ENCODE results near the gene SUCLG1. TPM values are rescaled to one million over a fixed set of nuclear protein-coding genes. Genes with fewer than 3 reads are reported as not detected.

Gene SUCLG1
- total and polyA plus RNA-seq, 3 donors from 2014 or later: 48.0 to 80.4 (median 50.6) TPM

DNA sequence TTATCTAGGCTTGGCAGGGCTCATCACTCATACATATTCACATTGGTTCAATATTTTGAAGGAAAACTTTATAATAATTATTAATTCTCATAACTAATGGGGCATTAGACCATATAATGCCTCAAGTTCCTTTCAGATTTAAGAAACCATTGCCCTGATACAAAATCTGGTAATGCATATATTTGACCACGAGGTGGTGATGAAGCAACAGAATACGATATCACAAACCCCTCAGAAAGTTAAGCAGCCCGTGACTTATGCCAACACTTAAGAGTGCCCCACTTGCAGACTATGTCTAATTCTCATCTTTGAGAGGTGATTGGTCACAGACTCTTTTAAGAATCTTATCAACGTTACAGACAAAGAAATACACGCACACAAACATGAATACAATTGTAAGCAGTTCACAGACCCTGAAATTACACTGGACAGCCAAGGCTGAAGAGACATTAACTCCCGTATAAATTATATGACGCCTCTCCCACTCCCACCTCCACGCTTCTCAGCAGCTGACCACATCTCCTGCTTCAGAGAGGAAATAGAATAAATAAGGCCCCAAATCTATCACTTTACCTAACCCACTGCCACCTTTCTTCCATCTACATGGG lies 36.6 kb upstream of the SUCLG1 start:
- H3K9me3 ChIP-seq: no peaks in the 10 kb centered on the region
- no peak for TF ChIP-seq POLR2A (IDR thresholded peaks at IDR 0.05)
- TF ChIP-seq, protein P1, sequence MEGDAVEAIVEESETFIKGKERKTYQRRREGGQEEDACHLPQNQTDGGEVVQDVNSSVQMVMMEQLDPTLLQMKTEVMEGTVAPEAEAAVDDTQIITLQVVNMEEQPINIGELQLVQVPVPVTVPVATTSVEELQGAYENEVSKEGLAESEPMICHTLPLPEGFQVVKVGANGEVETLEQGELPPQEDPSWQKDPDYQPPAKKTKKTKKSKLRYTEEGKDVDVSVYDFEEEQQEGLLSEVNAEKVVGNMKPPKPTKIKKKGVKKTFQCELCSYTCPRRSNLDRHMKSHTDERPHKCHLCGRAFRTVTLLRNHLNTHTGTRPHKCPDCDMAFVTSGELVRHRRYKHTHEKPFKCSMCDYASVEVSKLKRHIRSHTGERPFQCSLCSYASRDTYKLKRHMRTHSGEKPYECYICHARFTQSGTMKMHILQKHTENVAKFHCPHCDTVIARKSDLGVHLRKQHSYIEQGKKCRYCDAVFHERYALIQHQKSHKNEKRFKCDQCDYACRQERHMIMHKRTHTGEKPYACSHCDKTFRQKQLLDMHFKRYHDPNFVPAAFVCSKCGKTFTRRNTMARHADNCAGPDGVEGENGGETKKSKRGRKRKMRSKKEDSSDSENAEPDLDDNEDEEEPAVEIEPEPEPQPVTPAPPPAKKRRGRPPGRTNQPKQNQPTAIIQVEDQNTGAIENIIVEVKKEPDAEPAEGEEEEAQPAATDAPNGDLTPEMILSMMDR (IDR thresholded peaks at IDR 0.05): peak; percentile 61 to 70 (median 67)
- H3K27me3 ChIP-seq: no peaks in the 10 kb centered on the region
- intact Hi-C loops (cut with DNase I; ENCODE audit: low total_unique reads): no loop called here
- no peak for DNase-seq
- no peak overlapping the region for H3K27ac ChIP-seq
- WGBS, 2 donors: 34 to 36% methylated on average over 8 of the region's 8 CpGs
- H3K4me1 ChIP-seq: no peaks in the 10 kb centered on the region
- H3K4me3 ChIP-seq: no peak overlapping the region
- no peaks in the 10 kb centered on the region for H3K36me3 ChIP-seq (ENCODE audit: low read depth, missing control alignments)

DNA sequence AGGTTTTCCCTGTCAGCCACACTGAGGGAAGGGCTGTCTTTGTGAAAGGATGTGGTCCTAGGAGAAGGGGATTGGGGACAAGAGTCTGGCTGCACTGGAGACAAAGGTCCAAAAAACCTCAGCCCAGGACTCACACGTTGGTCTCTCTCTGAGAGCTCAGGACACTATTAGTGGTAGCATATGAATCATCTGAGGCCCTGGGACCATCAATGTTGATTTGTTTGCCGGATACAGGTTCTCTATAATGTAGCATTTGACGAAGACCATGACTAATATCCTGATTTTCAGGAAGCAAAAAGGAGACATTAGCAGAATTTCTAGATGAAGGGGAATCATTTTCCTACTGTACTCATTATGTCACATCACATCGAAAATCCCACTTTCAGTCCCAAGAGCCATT lies 35.0 kb upstream of the SUCLG1 start:
- no peak for TF ChIP-seq POLR2A (IDR thresholded peaks at IDR 0.05)
- TF ChIP-seq, protein P1 (IDR thresholded peaks at IDR 0.05): no peak
- H3K4me3 ChIP-seq: no peak overlapping the region
- H3K27me3 ChIP-seq: no peaks in the 10 kb centered on the region
- H3K27ac ChIP-seq: no peak overlapping the region
- no peaks in the 10 kb centered on the region for H3K36me3 ChIP-seq (ENCODE audit: low read depth, missing control alignments)
- no peaks in the 10 kb centered on the region for H3K4me1 ChIP-seq
- intact Hi-C loops (cut with DNase I; ENCODE audit: low total_unique reads): no loop called here
- no peak for DNase-seq
- no peaks in the 10 kb centered on the region for H3K9me3 ChIP-seq
- 80 to 86% methylated on average over 4 of the region's 4 CpGs for WGBS, 2 donors

DNA sequence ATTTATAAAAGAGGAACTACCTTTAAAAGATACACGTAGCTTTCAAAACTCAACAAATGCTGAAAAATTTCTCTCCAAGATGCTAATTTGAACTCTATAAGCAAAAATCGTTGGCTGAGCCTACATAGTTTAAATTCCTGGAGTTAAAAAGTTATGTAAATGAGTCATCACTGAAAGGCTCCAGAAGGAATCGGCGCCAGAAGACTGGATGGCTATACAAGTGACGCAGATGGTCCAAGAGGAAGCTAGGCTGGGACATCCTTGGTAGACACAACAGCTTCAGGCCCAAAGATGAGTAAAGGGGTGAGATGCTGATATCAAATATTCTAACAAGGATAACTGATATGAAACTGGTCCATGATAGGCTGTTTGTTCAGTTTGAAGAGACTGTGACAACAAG lies 34.4 kb upstream of the SUCLG1 start:
- DNase-seq: no peak
- intact Hi-C loops (cut with DNase I; ENCODE audit: low total_unique reads): no loop called here
- no peak overlapping the region for H3K27ac ChIP-seq

DNA sequence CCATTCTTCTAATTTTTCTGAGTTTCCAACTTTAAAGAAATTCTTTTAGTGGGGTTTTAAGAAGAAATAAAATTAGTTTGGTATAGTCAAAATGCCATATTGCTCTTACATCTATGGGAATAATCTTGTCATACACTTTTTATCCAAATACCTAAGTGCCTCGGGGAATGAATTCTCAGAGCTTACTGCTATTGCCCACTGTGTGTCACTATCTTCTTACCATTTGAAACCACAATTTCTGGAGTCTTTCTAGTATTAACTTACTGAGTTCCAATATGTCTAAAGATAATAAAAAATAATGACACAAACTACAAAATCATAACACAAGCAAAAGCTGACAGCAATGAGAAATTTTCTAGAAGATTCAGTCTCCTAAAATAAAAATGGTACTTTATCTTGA lies 33.5 kb upstream of the SUCLG1 start:
- H3K9me3 ChIP-seq: no peaks in the 10 kb centered on the region
- no peak overlapping the region for H3K4me3 ChIP-seq
- DNase-seq: no peak
- intact Hi-C loops (cut with DNase I; ENCODE audit: low total_unique reads): no loop called here
- TF ChIP-seq, protein P1 (IDR thresholded peaks at IDR 0.05): no peak
- TF ChIP-seq POLR2A (IDR thresholded peaks at IDR 0.05): no peak
- no peaks in the 10 kb centered on the region for H3K4me1 ChIP-seq
- WGBS, 2 donors: 70 to 79% methylated on average over 1 of the region's 1 CpG
- no peaks in the 10 kb centered on the region for H3K27me3 ChIP-seq
- no peak overlapping the region for H3K27ac ChIP-seq
- H3K36me3 ChIP-seq (ENCODE audit: low read depth, missing control alignments): no peaks in the 10 kb centered on the region

More for the DNA sequence above, 34.4 kb upstream of the SUCLG1 start:
- WGBS, 2 donors: 71 to 77% methylated on average over 5 of the region's 5 CpGs
- no peaks in the 10 kb centered on the region for H3K36me3 ChIP-seq (ENCODE audit: low read depth, missing control alignments)
- H3K4me1 ChIP-seq: no peaks in the 10 kb centered on the region
- H3K4me3 ChIP-seq: no peak overlapping the region
- H3K27me3 ChIP-seq: no peaks in the 10 kb centered on the region
- no peak for TF ChIP-seq POLR2A (IDR thresholded peaks at IDR 0.05)
- TF ChIP-seq, protein P1 (IDR thresholded peaks at IDR 0.05): no peak
- no peaks in the 10 kb centered on the region for H3K9me3 ChIP-seq

DNA sequence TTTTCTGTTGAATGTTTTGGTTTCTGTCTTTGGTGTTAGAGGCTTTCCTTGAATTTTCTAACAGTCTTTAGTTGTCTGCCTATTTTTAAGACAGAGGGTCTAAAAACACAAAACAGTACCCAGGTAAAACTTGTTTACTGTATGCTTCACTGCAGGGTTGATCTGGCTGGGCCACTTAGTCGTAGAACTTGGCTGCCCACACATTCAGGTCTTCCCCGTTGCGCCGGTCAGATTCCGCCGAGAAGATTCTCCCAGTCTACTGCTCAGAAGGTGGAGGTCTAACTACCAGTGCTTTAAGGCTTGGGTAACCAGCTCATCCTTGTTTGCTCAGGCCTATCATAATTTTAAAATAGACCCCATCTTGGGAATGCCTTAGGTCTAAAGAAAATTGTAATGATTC lies 32.7 kb upstream of the SUCLG1 start:
- Histone ChIP-seq H3K27me3 (no peaks in the 10 kb centered on the region), H3K36me3 (ENCODE audit: low read depth, missing control alignments) (no peaks in the 10 kb centered on the region), H3K9me3 (no peaks in the 10 kb centered on the region), H3K4me1 (no peaks in the 10 kb centered on the region), H3K4me3 (no peak overlapping the region), H3K27ac (no peak overlapping the region)
- intact Hi-C loops (cut with DNase I; ENCODE audit: low total_unique reads): no loop called here
- no peak for TF ChIP-seq POLR2A (IDR thresholded peaks at IDR 0.05)
- DNase-seq: no peak
- WGBS, 2 donors: 93 to 97% methylated on average over 6 of the region's 6 CpGs

All from testis (tissue), 3 donors.